IPS DF 4.7 (cell line): ENCODE data around the gene MANEAL.

ENCODE experiments used
- DNase-seq: peaks from one replicate; pipeline ENCODE4 v3.0.0-alpha.2; 2013; ENCODE audit warnings: low spot score; ENCODE audit errors: extremely low read depth

MANEAL gene

GRCh38 chr1:37825506-37825905 is 31.9 kb downstream of the MANEAL start:
- DNase-seq: no peak

- no peak for DNase-seq
Observed at GRCh38 chr1:37828410-37829074, 34.9 kb downstream of the MANEAL start.

- no peak for DNase-seq
Observed at GRCh38 chr1:37831109-37831508, 37.5 kb downstream of the MANEAL start.

GRCh38 chr1:37831809-37832208 is 38.2 kb downstream of the MANEAL start:
- DNase-seq: no peak

- DNase-seq: no peak
Observed at GRCh38 chr1:37836788-37837187, 43.1 kb downstream of the MANEAL start.

GRCh38 chr1:37839676-37840075 is 46.0 kb downstream of the MANEAL start:
- DNase-seq: no peak

- DNase-seq: no peak
Observed at GRCh38 chr1:37840711-37841110, 47.1 kb downstream of the MANEAL start.

- DNase-seq: no peak
Observed at GRCh38 chr1:37841652-37842051, 48.0 kb downstream of the MANEAL start.

- DNase-seq: no peak
Observed at GRCh38 chr1:37844536-37844935, 50.9 kb downstream of the MANEAL start.

- DNase-seq: no peak
Observed at GRCh38 chr1:37845049-37845646, 51.5 kb downstream of the MANEAL start.

GRCh38 chr1:37845786-37846185 is 52.1 kb downstream of the MANEAL start:
- DNase-seq: no peak

- DNase-seq: no peak
Observed at GRCh38 chr1:37846647-37847339, 53.1 kb downstream of the MANEAL start.

GRCh38 chr1:37849480-37849879 is 55.8 kb downstream of the MANEAL start:
- DNase-seq: no peak

GRCh38 chr1:37850352-37850955 is 56.8 kb downstream of the MANEAL start:
- DNase-seq: no peak
